GM12891 (cell line): ENCODE measurements around the gene SMYD3.

ENCODE experiments used
- POLR2A ChIP-seq: IDR thresholded peaks from 2 replicates; pipeline ENCODE4 v1.6.1; 2011; ENCODE audit warnings: low read depth, low read length, control low read depth
- POLR2AphosphoS5 ChIP-seq: IDR thresholded peaks from 2 replicates; pipeline ENCODE4 v1.6.1; 2011; ENCODE audit warnings: low read depth, low read length, control low read depth
- SPI1 ChIP-seq: IDR thresholded peaks from 2 replicates; pipeline ENCODE4 v1.6.1; 2011; ENCODE audit warnings: low read depth, low read length, control low read depth
- TAF1 ChIP-seq: IDR thresholded peaks from 2 replicates; pipeline ENCODE4 v1.6.1; 2011; ENCODE audit warnings: low read depth, low read length, control low read depth

GRCh38 chr1:246199086-246199645 lies 307.9 kb downstream of the SMYD3 start:
- TF ChIP-seq POLR2AphosphoS5 (no peak), POLR2A (no peak), TAF1 (no peak), SPI1 (no peak)
